ENCODE measurements around the gene ARMC7.
A peak's percentile ranks its signal among the peaks of the same experiment; 100 is the strongest.

- TF ChIP-seq SP1 (IDR thresholded peaks at IDR 0.05; ENCODE audit: low read depth) (no peak), CTCF (IDR thresholded peaks at IDR 0.05 in 2 of 3, conservative IDR thresholded peaks at IDR 0.05 in 1 of 3; ENCODE audit: borderline replicate concordance in 1 of 3, insufficient read depth in 1 of 3, low read depth in 2 of 3, low read length in 2 of 3) (no peak), RAD21 (IDR thresholded peaks at IDR 0.05; ENCODE audit: low read depth) (no peak), POLR2A (IDR thresholded peaks at IDR 0.05; ENCODE audit: borderline replicate concordance, extremely low read depth, insufficient read depth, insufficient read length) (no peak), MAX (IDR thresholded peaks at IDR 0.05) (peak; percentile 20; the same call in 1 of the 2 replicates), POLR2AphosphoS5 (IDR thresholded peaks at IDR 0.05; ENCODE audit: low read depth, low read length) (no peak), ZBTB33 (IDR thresholded peaks at IDR 0.05; ENCODE audit: extremely low read depth, insufficient replicate concordance, low read length) (no peak), YY1 (IDR thresholded peaks at IDR 0.05; ENCODE audit: extremely low read depth, insufficient replicate concordance, low read depth, low read length) (no peak), SIN3A (IDR thresholded peaks at IDR 0.05; ENCODE audit: low read depth) (no peak)
Observed at GRCh38 chr17:75153780-75154194, 44.0 kb downstream of the ARMC7 start.

Measured in HCT116 (cell line).